SK-N-SH (cell line): ENCODE results near the gene SCNM1.

Source experiments
- CTCF ChIP-seq: fragments of 200-600 bp; sonication (generic); IDR thresholded peaks from 2 replicates; pipeline ENCODE4 v1.6.1; 2017; ENCODE audit warnings: antibody characterized with exemption, mild to moderate bottlenecking, moderate library complexity
- ELF1 ChIP-seq: IDR thresholded peaks from 2 replicates; pipeline ENCODE4 v1.4.0; 2012
- EP300 ChIP-seq, 2 experiments: IDR thresholded peaks; 2 replicates each; pipeline versions ENCODE4 v1.4.0 to v1.6.1; 2012; ENCODE audit warnings: borderline replicate concordance in 1 of 2, low read depth in 1 of 2, low read length in 1 of 2
- EZH2phosphoT487 ChIP-seq: fragments of 200-600 bp; sonication (generic); IDR thresholded peaks from 2 replicates; pipeline ENCODE4 v1.6.1; 2017; ENCODE audit warnings: low read depth, mixed run types, mild to moderate bottlenecking, antibody characterized with exemption, moderate library complexity, borderline replicate concordance
- IRF3 ChIP-seq: fragments of 150-350 bp; IDR thresholded peaks from 2 replicates; pipeline ENCODE4 v1.6.1; 2016; ENCODE audit warnings: mild to moderate bottlenecking, low read depth, low read length
- JUND ChIP-seq: IDR thresholded peaks from 2 replicates; pipeline ENCODE4 v1.4.0; 2012
- MEF2A ChIP-seq: IDR thresholded peaks from 2 replicates; pipeline ENCODE4 v1.4.0; 2012; ENCODE audit warnings: low read depth, borderline replicate concordance
- REST ChIP-seq: IDR thresholded peaks from 2 replicates; pipeline ENCODE4 v1.6.1; 2012; ENCODE audit warnings: mild to moderate bottlenecking, low read depth, low read length, moderate library complexity
- RFX5 ChIP-seq: IDR thresholded peaks from 2 replicates; pipeline ENCODE4 v1.6.1; 2012; ENCODE audit warnings: mild to moderate bottlenecking, improper control_type of control experiment, low read length
- TAF1 ChIP-seq: IDR thresholded peaks from 2 replicates; pipeline ENCODE4 v1.6.1; 2012; ENCODE audit warnings: low read depth, mild to moderate bottlenecking, low read length, moderate library complexity, borderline replicate concordance
- TF ChIP-seq, protein P1 (sequence below): IDR thresholded peaks from 2 replicates; pipeline ENCODE4 v1.4.0; 2012; ENCODE audit warnings: low read depth, borderline replicate concordance
- TF ChIP-seq, protein P2 (sequence below): IDR thresholded peaks from 2 replicates; pipeline ENCODE4; 2012
- TF ChIP-seq, protein P3 (sequence below): IDR thresholded peaks from 2 replicates; pipeline ENCODE4 v1.4.0; 2012; ENCODE audit warnings: low read depth

GRCh38 chr1:151211972-151212705, 46.2 kb downstream of the SCNM1 start:
- no peak for TF ChIP-seq CTCF
- TF ChIP-seq, protein P1, sequence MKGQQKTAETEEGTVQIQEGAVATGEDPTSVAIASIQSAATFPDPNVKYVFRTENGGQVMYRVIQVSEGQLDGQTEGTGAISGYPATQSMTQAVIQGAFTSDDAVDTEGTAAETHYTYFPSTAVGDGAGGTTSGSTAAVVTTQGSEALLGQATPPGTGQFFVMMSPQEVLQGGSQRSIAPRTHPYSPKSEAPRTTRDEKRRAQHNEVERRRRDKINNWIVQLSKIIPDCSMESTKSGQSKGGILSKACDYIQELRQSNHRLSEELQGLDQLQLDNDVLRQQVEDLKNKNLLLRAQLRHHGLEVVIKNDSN, result no peak
- TF ChIP-seq RFX5, result no peak
- TF ChIP-seq EZH2phosphoT487, result no peak
- TF ChIP-seq MEF2A, result no peak
- no peak for TF ChIP-seq EP300 (IDR thresholded peaks at IDR 0.05; ENCODE audit: borderline replicate concordance in 1 of 2, low read depth in 1 of 2, low read length in 1 of 2)
- no peak for TF ChIP-seq TAF1
- TF ChIP-seq REST, result no peak
- TF ChIP-seq IRF3, result no peak
- TF ChIP-seq, protein P2, sequence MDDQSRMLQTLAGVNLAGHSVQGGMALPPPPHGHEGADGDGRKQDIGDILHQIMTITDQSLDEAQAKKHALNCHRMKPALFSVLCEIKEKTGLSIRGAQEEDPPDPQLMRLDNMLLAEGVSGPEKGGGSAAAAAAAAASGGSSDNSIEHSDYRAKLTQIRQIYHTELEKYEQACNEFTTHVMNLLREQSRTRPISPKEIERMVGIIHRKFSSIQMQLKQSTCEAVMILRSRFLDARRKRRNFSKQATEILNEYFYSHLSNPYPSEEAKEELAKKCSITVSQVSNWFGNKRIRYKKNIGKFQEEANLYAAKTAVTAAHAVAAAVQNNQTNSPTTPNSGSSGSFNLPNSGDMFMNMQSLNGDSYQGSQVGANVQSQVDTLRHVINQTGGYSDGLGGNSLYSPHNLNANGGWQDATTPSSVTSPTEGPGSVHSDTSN, result no peak
- no peak for TF ChIP-seq ELF1
- TF ChIP-seq, protein P3, sequence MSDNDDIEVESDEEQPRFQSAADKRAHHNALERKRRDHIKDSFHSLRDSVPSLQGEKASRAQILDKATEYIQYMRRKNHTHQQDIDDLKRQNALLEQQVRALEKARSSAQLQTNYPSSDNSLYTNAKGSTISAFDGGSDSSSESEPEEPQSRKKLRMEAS, result no peak
- TF ChIP-seq JUND, result no peak
